SJSA1 (cell line): ENCODE results near the gene GRM6. TPM values are rescaled to one million over a fixed set of nuclear protein-coding genes. Genes with fewer than 3 reads are reported as not detected.

Source experiments
- DNase-seq, 2 experiments: peaks; one replicate each; pipeline ENCODE4 v3.0.0-alpha.2; 2015 to 2020; ENCODE audit warnings: low spot score in 2 of 2, low read depth in 1 of 2
- H3K27ac ChIP-seq: fragments of 250-450 bp; sonication (Bioruptor Pico); 2 replicates; pipeline ENCODE4 v1.5.1; 2020; ENCODE audit warnings: mild to moderate bottlenecking, moderate library complexity
- H3K27me3 ChIP-seq: fragments of 250-450 bp; sonication (Bioruptor Pico); replicated peaks from 2 replicates; pipeline ENCODE4 v1.5.1; 2020; ENCODE audit warnings: mild to moderate bottlenecking, moderate library complexity
- H3K36me3 ChIP-seq: fragments of 250-450 bp; sonication (Bioruptor Pico); 2 replicates; pipeline ENCODE4 v1.5.1; 2020; ENCODE audit warnings: mild to moderate bottlenecking
- H3K4me1 ChIP-seq: fragments of 250-450 bp; sonication (Bioruptor Pico); replicated peaks from 2 replicates; pipeline ENCODE4 v1.6.1; 2021; ENCODE audit warnings: mild to moderate bottlenecking
- H3K4me3 ChIP-seq: fragments of 250-450 bp; sonication (Bioruptor Pico); 2 replicates; pipeline ENCODE4 v1.5.1; 2020; ENCODE audit warnings: mild to moderate bottlenecking
- H3K9me3 ChIP-seq: fragments of 250-450 bp; sonication (Bioruptor Pico); replicated peaks from 2 replicates; pipeline ENCODE4 v1.5.1; 2020; ENCODE audit warnings: mild to moderate bottlenecking
- total RNA-seq: library from RNA; depleted of rRNA; stranded (reverse); fragments of >200 nt; shearing (Covaris generic); gene quantifications from 2 replicates; pipeline ENCODE4 v1.2.3, GENCODE V29; 2014

Gene GRM6
- total RNA-seq, 1 experiment from 2014 or later: not detected

GRCh38 chr5:178991190-178992145 is 3.7 kb downstream of the GRM6 start:
- Histone ChIP-seq H3K4me3 (no peak overlapping the region), H3K36me3 (no peaks in the 10 kb centered on the region), H3K27ac (no peak overlapping the region), H3K4me1 (no peaks in the 10 kb centered on the region), H3K27me3 (no peaks in the 10 kb centered on the region), H3K9me3 (peaks cover 69% of the 10 kb centered on the region)
- DNase-seq: peak in 1 of 2 experiments; percentile 40

GRCh38 chr5:178990491-178990890 is 4.6 kb downstream of the GRM6 start:
- H3K4me3 ChIP-seq: no peak overlapping the region
- no peaks in the 10 kb centered on the region for H3K27me3 ChIP-seq
- H3K36me3 ChIP-seq: no peaks in the 10 kb centered on the region
- H3K4me1 ChIP-seq: no peaks in the 10 kb centered on the region
- peak in 1 of 2 experiments; percentile 38 for DNase-seq
- H3K27ac ChIP-seq: no peak overlapping the region
- peaks cover 69% of the 10 kb centered on the region for H3K9me3 ChIP-seq

GRCh38 chr5:178989311-178989710 is 5.8 kb downstream of the GRM6 start:
- peak in 1 of 2 experiments; percentile 30 for DNase-seq
- Histone ChIP-seq H3K36me3 (no peaks in the 10 kb centered on the region), H3K4me3 (no peak overlapping the region), H3K27ac (no peak overlapping the region), H3K4me1 (no peaks in the 10 kb centered on the region), H3K9me3 (peaks cover 70% of the 10 kb centered on the region), H3K27me3 (no peaks in the 10 kb centered on the region)

GRCh38 chr5:178988436-178989220 is 6.5 kb downstream of the GRM6 start:
- H3K27ac ChIP-seq: no peak overlapping the region
- no peaks in the 10 kb centered on the region for H3K27me3 ChIP-seq
- DNase-seq: peak in 1 of 2 experiments; percentile 34
- H3K4me3 ChIP-seq: no peak overlapping the region
- no peaks in the 10 kb centered on the region for H3K4me1 ChIP-seq
- peaks cover 68% of the 10 kb centered on the region for H3K9me3 ChIP-seq
- H3K36me3 ChIP-seq: no peaks in the 10 kb centered on the region

GRCh38 chr5:178986326-178986960 is 8.7 kb downstream of the GRM6 start:
- Histone ChIP-seq H3K27ac (no peak overlapping the region), H3K4me3 (no peak overlapping the region), H3K27me3 (no peaks in the 10 kb centered on the region), H3K36me3 (no peaks in the 10 kb centered on the region), H3K9me3 (peaks cover 69% of the 10 kb centered on the region), H3K4me1 (no peaks in the 10 kb centered on the region)
- no peak for DNase-seq

GRCh38 chr5:178984145-178985072 is 10.7 kb downstream of the GRM6 start:
- H3K4me3 ChIP-seq: no peak overlapping the region

GRCh38 chr5:178983728-178984127 is 11.4 kb downstream of the GRM6 start:
- no peak overlapping the region for H3K4me3 ChIP-seq
- DNase-seq: no peak
- no peak overlapping the region for H3K27ac ChIP-seq
- H3K9me3 ChIP-seq: peaks cover 60% of the 10 kb centered on the region
- no peaks in the 10 kb centered on the region for H3K36me3 ChIP-seq
- no peaks in the 10 kb centered on the region for H3K27me3 ChIP-seq
- no peaks in the 10 kb centered on the region for H3K4me1 ChIP-seq

More at GRCh38 chr5:178984145-178985072, 10.7 kb downstream of the GRM6 start:
- Histone ChIP-seq H3K36me3 (no peaks in the 10 kb centered on the region), H3K27me3 (no peaks in the 10 kb centered on the region), H3K9me3 (peaks cover 59% of the 10 kb centered on the region), H3K27ac (no peak overlapping the region), H3K4me1 (no peaks in the 10 kb centered on the region)
- DNase-seq: no peak

GRCh38 chr5:178982941-178983340 is 12.2 kb downstream of the GRM6 start:
- no peak for DNase-seq
- no peaks in the 10 kb centered on the region for H3K36me3 ChIP-seq
- peaks cover 53% of the 10 kb centered on the region for H3K9me3 ChIP-seq
- no peak overlapping the region for H3K27ac ChIP-seq
- H3K4me1 ChIP-seq: no peaks in the 10 kb centered on the region
- H3K27me3 ChIP-seq: no peaks in the 10 kb centered on the region
- H3K4me3 ChIP-seq: no peak overlapping the region

GRCh38 chr5:178981381-178981780 is 13.7 kb downstream of the GRM6 start:
- DNase-seq: no peak
- no peaks in the 10 kb centered on the region for H3K4me1 ChIP-seq
- H3K9me3 ChIP-seq: peaks cover 50% of the 10 kb centered on the region
- no peaks in the 10 kb centered on the region for H3K27me3 ChIP-seq
- no peak overlapping the region for H3K27ac ChIP-seq
- no peaks in the 10 kb centered on the region for H3K36me3 ChIP-seq
- H3K4me3 ChIP-seq: no peak overlapping the region

- no peaks in the 10 kb centered on the region for H3K4me1 ChIP-seq
- no peak overlapping the region for H3K4me3 ChIP-seq
- no peak overlapping the region for H3K27ac ChIP-seq
- H3K36me3 ChIP-seq: no peaks in the 10 kb centered on the region
- peaks cover 67% of the 10 kb centered on the region for H3K9me3 ChIP-seq
- H3K27me3 ChIP-seq: no peaks in the 10 kb centered on the region
- no peak for DNase-seq
Measured at GRCh38 chr5:178965465-178966055, 29.6 kb downstream of the GRM6 start.

- Histone ChIP-seq H3K4me1 (no peaks in the 10 kb centered on the region), H3K36me3 (no peaks in the 10 kb centered on the region), H3K27ac (no peak overlapping the region), H3K4me3 (no peak overlapping the region), H3K9me3 (peaks cover 84% of the 10 kb centered on the region), H3K27me3 (no peaks in the 10 kb centered on the region)
- DNase-seq: no peak
Measured at GRCh38 chr5:178941361-178941760, 53.8 kb downstream of the GRM6 start.

GRCh38 chr5:178940569-178941360 is 54.4 kb downstream of the GRM6 start, which contains the start of gene ZNF454:
Gene ZNF454, plus strand, starts transcription at chr5:178941198. Its CDS starts 1,594 bp downstream, at chr5:178942792.
- no peak for DNase-seq
- H3K27ac ChIP-seq: no peak within 1 kb of the TSS
- H3K27me3 ChIP-seq: no peaks in the 10 kb centered on the region
- no peaks in the 10 kb centered on the region for H3K4me1 ChIP-seq
- no peak within 1 kb of the TSS for H3K4me3 ChIP-seq
- no peaks in the 10 kb centered on the region for H3K36me3 ChIP-seq
- H3K9me3 ChIP-seq: peaks cover 84% of the 10 kb centered on the region
